ENCODE results near the gene CMSS1.

CMSS1 gene

GRCh38 chr3:100057716-100058575 lies 240.3 kb downstream of the CMSS1 start:
- no peak for DNase-seq (ENCODE audit: low spot score)

GRCh38 chr3:100059472-100059871 lies 241.8 kb downstream of the CMSS1 start:
- no peak for DNase-seq (ENCODE audit: low spot score)

- DNase-seq (ENCODE audit: low spot score) = no peak
Observed at GRCh38 chr3:100060685-100061484, 243.2 kb downstream of the CMSS1 start.

- no peak for DNase-seq (ENCODE audit: low spot score)
Observed at GRCh38 chr3:100062665-100063064, 245.0 kb downstream of the CMSS1 start.

GRCh38 chr3:100063929-100064461 lies 246.3 kb downstream of the CMSS1 start:
- DNase-seq (ENCODE audit: low spot score) = peak; percentile 21

GRCh38 chr3:100067589-100067988 lies 249.9 kb downstream of the CMSS1 start:
- no peak for DNase-seq (ENCODE audit: low spot score)

GRCh38 chr3:100068826-100069225 lies 251.2 kb downstream of the CMSS1 start:
- peak; percentile 62 for DNase-seq (ENCODE audit: low spot score)

- DNase-seq (ENCODE audit: low spot score) = no peak
Observed at GRCh38 chr3:100069472-100069871, 251.8 kb downstream of the CMSS1 start.

- no peak for DNase-seq (ENCODE audit: low spot score)
Observed at GRCh38 chr3:100072326-100073048, 254.8 kb downstream of the CMSS1 start.

- DNase-seq (ENCODE audit: low spot score) = no peak
Observed at GRCh38 chr3:100073049-100073713, 255.5 kb downstream of the CMSS1 start.

GRCh38 chr3:100073714-100074307 lies 256.1 kb downstream of the CMSS1 start:
- peak; percentile 77 for DNase-seq (ENCODE audit: low spot score)

GRCh38 chr3:100075196-100075595 lies 257.5 kb downstream of the CMSS1 start:
- no peak for DNase-seq (ENCODE audit: low spot score)

- DNase-seq (ENCODE audit: low spot score) = no peak
Observed at GRCh38 chr3:100075851-100076730, 258.4 kb downstream of the CMSS1 start.

GRCh38 chr3:100076731-100077529 lies 259.3 kb downstream of the CMSS1 start:
- DNase-seq (ENCODE audit: low spot score) = no peak

- no peak for DNase-seq (ENCODE audit: low spot score)
Observed at GRCh38 chr3:100079328-100079727, 261.7 kb downstream of the CMSS1 start.

- no peak for DNase-seq (ENCODE audit: low spot score)
Observed at GRCh38 chr3:100080573-100080972, 262.9 kb downstream of the CMSS1 start.

- DNase-seq (ENCODE audit: low spot score) = no peak
Observed at GRCh38 chr3:100081311-100081710, 263.6 kb downstream of the CMSS1 start.

GRCh38 chr3:100081986-100082692 lies 264.5 kb downstream of the CMSS1 start:
- no peak for DNase-seq (ENCODE audit: low spot score)

- no peak for DNase-seq (ENCODE audit: low spot score)
Observed at GRCh38 chr3:100082714-100083113, 265.1 kb downstream of the CMSS1 start.
